ENCODE results near the gene PDILT.

PDILT gene

DNA sequence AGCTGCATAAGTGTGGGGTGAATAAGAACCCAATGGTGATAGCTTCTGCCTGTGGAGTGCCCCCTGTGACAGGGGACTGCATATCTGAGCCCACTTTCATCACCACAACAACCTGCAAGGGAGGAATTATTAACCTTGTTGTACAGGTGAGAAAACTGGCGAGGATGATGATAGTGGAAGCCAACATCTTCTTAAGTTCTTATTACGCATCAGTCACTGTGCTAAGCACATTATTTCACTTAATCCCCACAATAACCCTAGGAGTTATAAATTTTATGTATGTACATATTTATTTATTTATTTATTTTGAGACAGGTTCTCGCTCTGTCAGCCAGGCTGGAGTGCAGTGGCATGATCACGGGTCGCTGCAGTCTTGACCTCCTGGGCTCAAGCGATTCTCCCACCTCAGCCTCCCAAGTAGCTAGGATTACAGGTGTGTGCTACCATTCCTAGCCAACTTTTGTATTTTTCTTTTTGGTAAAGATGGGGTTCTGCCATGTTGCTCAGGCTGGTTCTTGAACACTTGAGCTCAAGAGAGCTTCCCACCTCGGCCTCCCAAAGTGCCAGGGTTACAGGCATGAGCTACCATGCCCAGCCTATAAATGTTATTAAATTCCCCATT is 7.6 kb downstream of the PDILT start:
- no peak for DNase-seq (ENCODE audit: low read depth)

DNA sequence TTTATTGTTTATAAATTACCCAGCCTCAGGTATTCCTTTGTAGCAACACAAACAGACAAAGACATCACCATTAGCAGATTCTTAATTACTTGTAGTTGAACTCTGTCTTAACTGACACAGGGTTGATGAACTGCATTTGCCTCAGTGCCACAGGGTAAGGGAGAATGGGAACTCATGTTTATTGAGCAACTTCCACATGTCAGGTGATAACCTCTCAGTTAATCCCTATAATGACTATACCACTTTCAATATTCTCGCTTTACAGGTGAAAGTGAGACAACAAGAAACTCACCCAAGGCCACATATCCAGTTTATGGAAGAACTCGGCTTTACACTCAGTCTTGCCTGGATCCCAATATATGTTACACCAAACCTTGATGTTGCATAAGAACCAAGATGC is 8.6 kb downstream of the PDILT start:
- H3K4me3 ChIP-seq (replicated peaks; ENCODE audit: low read depth, low read length) = no peak overlapping the region
- no peak for DNase-seq (ENCODE audit: low read depth)
- TF ChIP-seq, protein P1, sequence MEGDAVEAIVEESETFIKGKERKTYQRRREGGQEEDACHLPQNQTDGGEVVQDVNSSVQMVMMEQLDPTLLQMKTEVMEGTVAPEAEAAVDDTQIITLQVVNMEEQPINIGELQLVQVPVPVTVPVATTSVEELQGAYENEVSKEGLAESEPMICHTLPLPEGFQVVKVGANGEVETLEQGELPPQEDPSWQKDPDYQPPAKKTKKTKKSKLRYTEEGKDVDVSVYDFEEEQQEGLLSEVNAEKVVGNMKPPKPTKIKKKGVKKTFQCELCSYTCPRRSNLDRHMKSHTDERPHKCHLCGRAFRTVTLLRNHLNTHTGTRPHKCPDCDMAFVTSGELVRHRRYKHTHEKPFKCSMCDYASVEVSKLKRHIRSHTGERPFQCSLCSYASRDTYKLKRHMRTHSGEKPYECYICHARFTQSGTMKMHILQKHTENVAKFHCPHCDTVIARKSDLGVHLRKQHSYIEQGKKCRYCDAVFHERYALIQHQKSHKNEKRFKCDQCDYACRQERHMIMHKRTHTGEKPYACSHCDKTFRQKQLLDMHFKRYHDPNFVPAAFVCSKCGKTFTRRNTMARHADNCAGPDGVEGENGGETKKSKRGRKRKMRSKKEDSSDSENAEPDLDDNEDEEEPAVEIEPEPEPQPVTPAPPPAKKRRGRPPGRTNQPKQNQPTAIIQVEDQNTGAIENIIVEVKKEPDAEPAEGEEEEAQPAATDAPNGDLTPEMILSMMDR (IDR thresholded peaks at IDR 0.05; ENCODE audit: low read length, missing control alignments) = no peak

More for the DNA sequence above, 7.6 kb downstream of the PDILT start:
- H3K4me3 ChIP-seq (replicated peaks; ENCODE audit: low read depth, low read length) = no peak overlapping the region
- TF ChIP-seq, protein P1 (IDR thresholded peaks at IDR 0.05; ENCODE audit: low read length, missing control alignments) = no peak

DNA sequence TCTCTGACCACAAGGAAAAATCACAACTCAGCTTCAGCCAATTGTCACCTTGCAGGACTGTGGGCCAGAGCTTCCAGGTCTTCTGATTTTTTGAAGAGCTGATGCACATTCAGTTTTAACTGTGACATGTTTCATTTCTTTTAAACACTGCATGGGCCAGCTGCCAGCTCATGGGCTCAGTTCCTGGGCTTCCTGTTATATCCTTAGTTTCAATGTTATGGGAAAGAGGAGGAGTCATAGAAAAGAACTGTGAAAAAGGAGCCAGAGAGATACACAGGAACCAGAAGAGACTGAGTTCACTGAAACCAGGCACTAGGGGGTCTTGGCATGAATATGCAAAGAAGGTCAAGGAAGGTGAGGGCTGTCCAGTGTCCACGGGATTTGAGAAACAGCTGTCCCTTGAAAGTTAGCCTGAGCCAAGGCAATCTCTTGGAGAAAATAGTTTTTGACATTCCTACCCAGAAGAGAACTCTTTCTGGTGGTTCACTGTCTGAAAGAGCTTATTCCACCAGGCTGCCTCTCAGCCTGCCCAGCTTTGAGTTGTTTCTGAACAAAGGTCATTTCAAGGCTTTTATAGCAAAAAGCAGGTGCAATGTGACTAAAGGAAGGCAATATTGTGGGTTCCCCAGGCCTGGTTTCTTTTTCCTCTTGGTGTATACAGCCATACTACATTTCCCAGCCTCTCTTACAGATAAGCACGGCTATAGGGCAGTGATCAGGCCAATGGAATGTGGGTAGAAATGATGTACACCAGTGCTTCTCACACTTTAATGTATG is 10.5 kb downstream of the PDILT start:
- DNase-seq (ENCODE audit: low read depth) = no peak
- H3K4me3 ChIP-seq (replicated peaks; ENCODE audit: low read depth, low read length) = no peak overlapping the region
- TF ChIP-seq, protein P1 (IDR thresholded peaks at IDR 0.05; ENCODE audit: low read length, missing control alignments) = no peak

DNA sequence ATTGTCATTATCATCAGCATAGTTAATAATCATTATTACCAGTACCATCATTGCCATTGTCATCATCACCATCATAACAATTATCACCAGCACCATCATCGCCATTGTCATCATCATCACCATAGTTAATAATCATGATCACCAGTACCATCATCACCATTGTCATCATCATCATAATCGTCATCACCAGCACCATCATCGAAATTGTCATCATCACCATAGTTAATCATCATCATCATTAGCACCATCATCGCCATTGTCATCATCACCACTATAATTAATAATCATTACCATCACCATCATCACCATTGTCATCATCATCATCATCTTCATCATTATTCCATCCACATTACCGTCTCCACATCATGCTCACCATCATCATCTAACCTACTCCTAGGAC is 13.5 kb downstream of the PDILT start:
- TF ChIP-seq, protein P1 (IDR thresholded peaks at IDR 0.05; ENCODE audit: low read length, missing control alignments) = no peak
- no peak for DNase-seq (ENCODE audit: low read depth)
- H3K4me3 ChIP-seq (replicated peaks; ENCODE audit: low read depth, low read length) = no peak overlapping the region

DNA sequence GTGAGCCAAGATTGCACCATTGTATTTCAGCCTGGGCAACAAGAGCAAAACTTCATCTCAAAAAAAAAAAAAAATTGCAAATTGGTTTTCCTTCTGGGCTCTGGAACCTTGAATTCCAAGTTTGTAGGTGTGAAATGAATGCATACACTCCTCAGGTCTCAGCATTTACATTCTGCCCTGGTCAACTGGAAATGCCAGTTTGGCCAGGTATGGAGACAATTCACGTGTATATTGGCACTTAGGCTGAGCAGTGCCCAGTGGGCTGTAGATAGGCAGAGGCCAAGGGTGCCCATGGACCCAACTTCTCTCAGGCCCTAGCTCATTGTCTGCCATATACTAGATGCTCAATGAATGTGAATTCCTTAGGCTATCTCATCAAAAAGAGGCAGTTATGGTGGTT is 15.7 kb downstream of the PDILT start:
- H3K4me3 ChIP-seq (replicated peaks; ENCODE audit: low read depth, low read length) = no peak overlapping the region
- TF ChIP-seq, protein P1 (IDR thresholded peaks at IDR 0.05; ENCODE audit: low read length, missing control alignments) = no peak
- no peak for DNase-seq (ENCODE audit: low read depth)

DNA sequence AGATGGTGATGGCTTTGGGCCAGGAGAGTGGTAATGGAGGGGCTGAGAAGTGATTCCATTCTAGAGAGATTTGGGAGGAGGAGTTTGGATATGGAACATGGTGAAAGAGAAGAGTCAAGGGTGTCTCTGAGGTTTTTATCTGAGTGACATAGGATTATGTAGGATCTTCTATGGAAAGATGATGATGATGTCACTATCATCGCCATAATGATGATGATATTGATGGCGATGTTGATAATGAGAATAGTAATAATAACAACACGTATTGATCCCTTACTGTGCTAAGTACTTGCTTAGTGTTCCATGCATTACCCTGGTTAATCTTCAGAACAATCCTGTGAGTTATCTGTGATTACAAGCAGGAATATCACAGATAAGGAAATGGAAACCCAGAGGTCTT is 16.6 kb downstream of the PDILT start:
- no peak overlapping the region for H3K4me3 ChIP-seq (replicated peaks; ENCODE audit: low read depth, low read length)
- TF ChIP-seq, protein P1 (IDR thresholded peaks at IDR 0.05; ENCODE audit: low read length, missing control alignments) = no peak
- DNase-seq (ENCODE audit: low read depth) = no peak

Measured in fibroblast of pulmonary artery (primary cell).